ENCODE results near the gene CC2D2A.

Gene CC2D2A

GRCh38 chr4:15451181-15451865 is 18.4 kb upstream of the CC2D2A start:
- DNase-seq (no peak), ATAC-seq (replicated peaks) (no peak)
- no peaks in the 10 kb centered on the region for H3K9me3 Mint-ChIP-seq
- H3K27me3 Mint-ChIP-seq = peaks cover 0 to 4% of the 10 kb centered on the region in 2 donors
- no peaks in the 10 kb centered on the region for H3K36me3 Mint-ChIP-seq
- no peak overlapping the region for H3K27ac Mint-ChIP-seq
- H3K4me1 Mint-ChIP-seq = peaks cover 2 to 24% of the 10 kb centered on the region in 2 donors
- H3K4me3 Mint-ChIP-seq = no peak overlapping the region

- ATAC-seq (replicated peaks) = no peak
- no peak for DNase-seq
- no peaks in the 10 kb centered on the region for H3K9me3 Mint-ChIP-seq
Measured at GRCh38 chr4:15451866-15452765, 17.6 kb upstream of the CC2D2A start.

GRCh38 chr4:15455290-15455689 is 14.4 kb upstream of the CC2D2A start:
- no peaks in the 10 kb centered on the region for H3K9me3 Mint-ChIP-seq
- H3K27me3 Mint-ChIP-seq = no peaks in the 10 kb centered on the region
- H3K4me3 Mint-ChIP-seq = no peak overlapping the region
- no peak overlapping the region for H3K27ac Mint-ChIP-seq
- ATAC-seq (replicated peaks) (no peak), DNase-seq (no peak)
- H3K36me3 Mint-ChIP-seq = no peaks in the 10 kb centered on the region
- H3K4me1 Mint-ChIP-seq = peaks cover 10 to 30% of the 10 kb centered on the region in 2 donors

More at GRCh38 chr4:15451866-15452765, 17.6 kb upstream of the CC2D2A start:
- Mint-ChIP-seq H3K36me3 (no peaks in the 10 kb centered on the region), H3K4me1 (peaks cover 6 to 32% of the 10 kb centered on the region in 2 donors), H3K27ac (no peak overlapping the region), H3K27me3 (peaks cover 0 to 4% of the 10 kb centered on the region in 2 donors), H3K4me3 (no peak overlapping the region)

GRCh38 chr4:15457406-15458201 is 12.1 kb upstream of the CC2D2A start:
- Mint-ChIP-seq H3K27me3 (no peaks in the 10 kb centered on the region), H3K4me3 (peak overlapping the region in 1 of 2 donors; percentile 50), H3K36me3 (no peaks in the 10 kb centered on the region), H3K9me3 (no peaks in the 10 kb centered on the region), H3K27ac (no peak overlapping the region), H3K4me1 (peaks cover 8 to 23% of the 10 kb centered on the region in 2 donors)
- peak; percentile 20 for DNase-seq
- peak; percentile 100 for ATAC-seq (replicated peaks)

GRCh38 chr4:15458616-15459015 is 11.1 kb upstream of the CC2D2A start:
- H3K36me3 Mint-ChIP-seq = no peaks in the 10 kb centered on the region

GRCh38 chr4:15459706-15460105 is 10.0 kb upstream of the CC2D2A start:
- Mint-ChIP-seq H3K4me3 (no peak overlapping the region), H3K27ac (no peak overlapping the region), H3K36me3 (no peaks in the 10 kb centered on the region), H3K27me3 (no peaks in the 10 kb centered on the region), H3K4me1 (peaks cover 8 to 23% of the 10 kb centered on the region in 2 donors), H3K9me3 (no peaks in the 10 kb centered on the region)
- ATAC-seq (replicated peaks) (no peak), DNase-seq (no peak)

More at GRCh38 chr4:15458616-15459015, 11.1 kb upstream of the CC2D2A start:
- peaks cover 8 to 23% of the 10 kb centered on the region in 2 donors for H3K4me1 Mint-ChIP-seq
- H3K9me3 Mint-ChIP-seq = no peaks in the 10 kb centered on the region
- no peak for ATAC-seq (replicated peaks)
- no peak for DNase-seq
- H3K4me3 Mint-ChIP-seq = no peak overlapping the region
- H3K27me3 Mint-ChIP-seq = no peaks in the 10 kb centered on the region
- no peak overlapping the region for H3K27ac Mint-ChIP-seq

- no peak for DNase-seq
- H3K4me3 Mint-ChIP-seq = no peak overlapping the region
- peaks cover 6 to 16% of the 10 kb centered on the region in 2 donors for H3K4me1 Mint-ChIP-seq
- H3K9me3 Mint-ChIP-seq = no peaks in the 10 kb centered on the region
- no peaks in the 10 kb centered on the region for H3K36me3 Mint-ChIP-seq
- peaks cover 7 to 17% of the 10 kb centered on the region in 2 donors for H3K27me3 Mint-ChIP-seq
- ATAC-seq (replicated peaks) = no peak
- no peak overlapping the region for H3K27ac Mint-ChIP-seq
Measured at GRCh38 chr4:15466596-15466995, 3.1 kb upstream of the CC2D2A start.

- H3K4me1 Mint-ChIP-seq = peaks cover 6 to 16% of the 10 kb centered on the region in 2 donors
- peaks cover 7 to 17% of the 10 kb centered on the region in 2 donors for H3K27me3 Mint-ChIP-seq
- ATAC-seq (replicated peaks) = no peak
- H3K27ac Mint-ChIP-seq = no peak overlapping the region
- peak overlapping the region; percentile 57 to 73 for H3K4me3 Mint-ChIP-seq
- no peak for DNase-seq
- no peaks in the 10 kb centered on the region for H3K36me3 Mint-ChIP-seq
- H3K9me3 Mint-ChIP-seq = no peaks in the 10 kb centered on the region
Measured at GRCh38 chr4:15470128-15470475, 420 bp downstream of the CC2D2A start.

GRCh38 chr4:15476396-15476795 is 6.7 kb downstream of the CC2D2A start:
- no peak overlapping the region for H3K27ac Mint-ChIP-seq
- DNase-seq (no peak), ATAC-seq (replicated peaks) (no peak)
- H3K4me3 Mint-ChIP-seq = no peak overlapping the region
- no peaks in the 10 kb centered on the region for H3K9me3 Mint-ChIP-seq
- no peaks in the 10 kb centered on the region for H3K4me1 Mint-ChIP-seq
- H3K36me3 Mint-ChIP-seq = no peaks in the 10 kb centered on the region
- H3K27me3 Mint-ChIP-seq = no peaks in the 10 kb centered on the region

GRCh38 chr4:15478724-15479088 is 9.0 kb downstream of the CC2D2A start:
- H3K27ac Mint-ChIP-seq = no peak overlapping the region
- no peak for DNase-seq
- H3K27me3 Mint-ChIP-seq = no peaks in the 10 kb centered on the region
- H3K4me1 Mint-ChIP-seq = no peaks in the 10 kb centered on the region
- H3K36me3 Mint-ChIP-seq = no peaks in the 10 kb centered on the region
- no peaks in the 10 kb centered on the region for H3K9me3 Mint-ChIP-seq
- ATAC-seq (replicated peaks) = no peak
- H3K4me3 Mint-ChIP-seq = no peak overlapping the region

- peak in 1 of 2 donors; percentile 46 for ATAC-seq (replicated peaks)
- Mint-ChIP-seq H3K9me3 (no peaks in the 10 kb centered on the region), H3K27me3 (no peaks in the 10 kb centered on the region), H3K27ac (no peak overlapping the region), H3K36me3 (peaks cover 0 to 2% of the 10 kb centered on the region in 2 donors), H3K4me3 (no peak overlapping the region), H3K4me1 (no peaks in the 10 kb centered on the region)
- DNase-seq = no peak
Measured at GRCh38 chr4:15479089-15479912, 9.6 kb downstream of the CC2D2A start.

GRCh38 chr4:15479913-15480185 is 10.2 kb downstream of the CC2D2A start:
- Mint-ChIP-seq H3K4me1 (no peaks in the 10 kb centered on the region), H3K27ac (no peak overlapping the region), H3K36me3 (peaks cover 0 to 2% of the 10 kb centered on the region in 2 donors), H3K9me3 (no peaks in the 10 kb centered on the region), H3K4me3 (no peak overlapping the region), H3K27me3 (no peaks in the 10 kb centered on the region)
- DNase-seq (no peak), ATAC-seq (replicated peaks) (no peak)

- Mint-ChIP-seq H3K4me3 (no peak overlapping the region), H3K36me3 (peaks cover 0 to 2% of the 10 kb centered on the region in 2 donors), H3K4me1 (no peaks in the 10 kb centered on the region), H3K9me3 (peaks cover 4 to 5% of the 10 kb centered on the region in 2 donors), H3K27me3 (no peaks in the 10 kb centered on the region), H3K27ac (no peak overlapping the region)
- no peak for DNase-seq
- no peak for ATAC-seq (replicated peaks)
Measured at GRCh38 chr4:15481961-15482745, 12.5 kb downstream of the CC2D2A start.

Measured in stimulated activated naive B cell treated with anti-CD40 and anti-IgM and Interleukin-4, amounts not matched to agents 10 μg/mL and 1 μg/mL and 100 μg/mL, for 72 hours (primary cell).